GM12872 (cell line): ENCODE measurements around the gene IL17B.

ENCODE experiments used
- CTCF ChIP-seq: IDR thresholded peaks from 3 replicates; pipeline ENCODE4 v1.5.1; 2011; ENCODE audit warnings: low read depth, mild to moderate bottlenecking, low read length, moderate library complexity; ENCODE audit not compliant: insufficient read depth

The IL17B gene

GRCh38 chr5:149407323-149408251, 28.5 kb upstream of the IL17B start:
- no peak for TF ChIP-seq CTCF

GRCh38 chr5:149406979-149407306, 27.9 kb upstream of the IL17B start:
- no peak for TF ChIP-seq CTCF

- no peak for TF ChIP-seq CTCF
Observed at GRCh38 chr5:149406203-149406978, 27.3 kb upstream of the IL17B start.

GRCh38 chr5:149405550-149406202, 26.6 kb upstream of the IL17B start:
- TF ChIP-seq CTCF: no peak

- no peak for TF ChIP-seq CTCF
Observed at GRCh38 chr5:149404746-149405549, 25.9 kb upstream of the IL17B start.

GRCh38 chr5:149403923-149404745, 25.0 kb upstream of the IL17B start:
- TF ChIP-seq CTCF: no peak
